Measurements from ENCODE around the gene C3AR1. TPM values are rescaled to one million over a fixed set of nuclear protein-coding genes. Genes with fewer than 3 reads are reported as not detected.

The C3AR1 gene
- total RNA-seq, 1 experiment from 2014 or later = not detected

- H3K18ac ChIP-seq (ENCODE audit: insufficient read length, low read depth, low read length) = no peak overlapping the region
- DNase-seq = no peak
- no peak overlapping the region for H2AK5ac ChIP-seq (ENCODE audit: insufficient read length, low read length)
- H3K9me3 ChIP-seq (ENCODE audit: control insufficient read depth, low read depth, low read length) = no peaks in the 10 kb centered on the region
- peaks cover 14% of the 10 kb centered on the region for H3K23me2 ChIP-seq (ENCODE audit: insufficient read length, low read depth, low read length, poor library complexity, severe bottlenecking)
- H3K9ac ChIP-seq (ENCODE audit: extremely low read depth, insufficient read length, low read length) = no peak overlapping the region
- H3K23ac ChIP-seq (ENCODE audit: insufficient read length, low read depth, low read length) = no peak overlapping the region
- H3K56ac ChIP-seq (ENCODE audit: insufficient read length, low read depth, low read length) = no peak overlapping the region
- no peak overlapping the region for H2BK15ac ChIP-seq (ENCODE audit: low read depth, low read length)
- Mint-ChIP-seq H3K9me3 (no peaks in the 10 kb centered on the region), H3K4me1 (peaks cover 59 to 67% of the 10 kb centered on the region in 2 experiments), H3K4me3 (peak overlapping the region in 1 of 2 experiments; percentile 91; a peak in 2 of 5 replicates), H3K27ac (no peak overlapping the region; a peak in 1 of 7 replicates), H3K27me3 (ENCODE audit: low read depth) (peaks cover 8% of the 10 kb centered on the region), H3K36me3 (ENCODE audit: insufficient read depth in 1 of 3, low read depth in 3 of 3) (peaks cover 0 to 1% (median 1%) of the 10 kb centered on the region in 3 experiments; a peak in 2 of 7 replicates)
- H3K27ac ChIP-seq (ENCODE audit: insufficient read length, low read depth, low read length) = no peak overlapping the region
- H4K5ac ChIP-seq (ENCODE audit: insufficient read length, low read depth, low read length) = no peak overlapping the region
- H3K14ac ChIP-seq (ENCODE audit: insufficient read depth, low read length) = no peak overlapping the region
- TF ChIP-seq CTCF (conservative IDR thresholded peaks at IDR 0.05) = no peak
- no peaks in the 10 kb centered on the region for H3K27me3 ChIP-seq (ENCODE audit: insufficient read depth, low read length)
- no peak overlapping the region for H2BK120ac ChIP-seq (ENCODE audit: low read depth, low read length, poor library complexity, severe bottlenecking)
- H3K79me2 ChIP-seq (ENCODE audit: insufficient read depth, low read length) = no peaks in the 10 kb centered on the region; the same call in 1 of the 2 replicates
- H4K20me1 ChIP-seq (ENCODE audit: control insufficient read depth, insufficient read depth, insufficient read length) = no peaks in the 10 kb centered on the region
- no peak overlapping the region for H3K4ac ChIP-seq (ENCODE audit: low read depth, low read length)
- no peak overlapping the region for H2BK12ac ChIP-seq (ENCODE audit: insufficient read length, low read depth, low read length)
- no peak overlapping the region for H4K8ac ChIP-seq (replicated peaks; ENCODE audit: insufficient read length, low read depth, low read length)
- H2AFZ ChIP-seq (ENCODE audit: low read length) = no peak overlapping the region
- H3K4me1 ChIP-seq (ENCODE audit: insufficient read depth, low read length) = peaks cover 29% of the 10 kb centered on the region; the same call in 1 of the 2 replicates
- H2BK20ac ChIP-seq (ENCODE audit: low read depth, low read length, poor library complexity, severe bottlenecking) = no peak overlapping the region
- no peak overlapping the region for H2BK5ac ChIP-seq (ENCODE audit: insufficient read length, low read length)
- H3T11ph ChIP-seq (ENCODE audit: low read length) = no peak overlapping the region
- H4K91ac ChIP-seq (ENCODE audit: insufficient read length, low read depth, low read length) = no peak overlapping the region
- peak overlapping the region; percentile 71 for H3K4me2 ChIP-seq (ENCODE audit: insufficient read depth, insufficient read length, low read length)
- no peaks in the 10 kb centered on the region for H3K79me1 ChIP-seq (ENCODE audit: insufficient read depth, low read depth, low read length, poor library complexity, severe bottlenecking)
Observed at GRCh38 chr12:8034802-8035201, 31.4 kb downstream of the C3AR1 start.

Measured in H9 (cell line).